ENCODE measurements around the gene GPRIN1. TPM values are rescaled to one million over a fixed set of nuclear protein-coding genes. Genes with fewer than 3 reads are reported as not detected.
A peak's percentile ranks its signal among the peaks of the same experiment; 100 is the strongest.

The GPRIN1 gene
- total RNA-seq, 1 experiment from 2014 or later = 16.7 TPM

- CTCF ChIA-PET = interaction anchor here (0.5 kb wide), 1 partner anchor 872 kb away, joined by 5 read pairs; no protein-coding TSS in a partner anchor
These were observed 36.2 kb downstream of the GPRIN1 start for GRCh38 chr5:176573564-176574296.

GRCh38 chr5:176570044-176570443, 39.9 kb downstream of the GPRIN1 start:
- POLR2A ChIA-PET (ENCODE audit: low non-redundant PET) = interaction anchor here (0.6 kb wide), 1 partner anchor 30 kb away, joined by 3 read pairs; no protein-coding TSS in a partner anchor
- DNase-seq (ENCODE audit: low spot score) = peak; percentile 13
- H3K27me3 ChIP-seq (replicated peaks; ENCODE audit: insufficient read depth, low read depth, low read length, poor library complexity) = no peaks in the 10 kb centered on the region
- no peaks in the 10 kb centered on the region for H3K9me3 ChIP-seq (ENCODE audit: low read depth, low read length, poor library complexity, severe bottlenecking)
- BruUV-seq (replicated peaks) = no TSS peak
- H3K4me3 ChIP-seq (ENCODE audit: low read depth, low read length, poor library complexity, severe bottlenecking) = no peak overlapping the region
- no peaks in the 10 kb centered on the region for H3K4me1 ChIP-seq (ENCODE audit: insufficient read depth, low read length, poor library complexity, severe bottlenecking)
- TF ChIP-seq EZH2 (IDR thresholded peaks at IDR 0.05; ENCODE audit: borderline replicate concordance, low read depth, low read length, poor library complexity, severe bottlenecking) (no peak), CTCF (conservative IDR thresholded peaks at IDR 0.05; ENCODE audit: low read depth, low read length) (peak; percentile 19; the same call in 1 of the 2 replicates)
- intact Hi-C loops (cut with micrococcal nuclease; ENCODE audit: unreplicated experiment) = loop anchor here (5.0 to 10.0 kb wide), 3 partner anchors 47 to 385 kb away; partner anchors contain the start of gene CLTB
- no peak overlapping the region for H3K27ac ChIP-seq (ENCODE audit: low read depth, low read length, poor library complexity, severe bottlenecking)
- H3K36me3 ChIP-seq (ENCODE audit: insufficient read depth, low read length, poor library complexity, severe bottlenecking) = no peaks in the 10 kb centered on the region
- CTCF ChIA-PET = interaction anchor here (0.6 kb wide), 1 partner anchor 23 kb away, joined by 3 read pairs; no protein-coding TSS in a partner anchor

More at GRCh38 chr5:176573564-176574296, 36.2 kb downstream of the GPRIN1 start:
- no peaks in the 10 kb centered on the region for H3K9me3 ChIP-seq (ENCODE audit: low read depth, low read length, poor library complexity, severe bottlenecking)
- peak; percentile 86 for TF ChIP-seq CTCF (conservative IDR thresholded peaks at IDR 0.05; ENCODE audit: low read depth, low read length)
- TF ChIP-seq EZH2 (IDR thresholded peaks at IDR 0.05; ENCODE audit: borderline replicate concordance, low read depth, low read length, poor library complexity, severe bottlenecking) = no peak
- peak; percentile 60 for DNase-seq (ENCODE audit: low spot score)
- no peaks in the 10 kb centered on the region for H3K27me3 ChIP-seq (replicated peaks; ENCODE audit: insufficient read depth, low read depth, low read length, poor library complexity)
- H3K4me1 ChIP-seq (ENCODE audit: insufficient read depth, low read length, poor library complexity, severe bottlenecking) = no peaks in the 10 kb centered on the region
- no peak overlapping the region for H3K4me3 ChIP-seq (ENCODE audit: low read depth, low read length, poor library complexity, severe bottlenecking)
- no peaks in the 10 kb centered on the region for H3K36me3 ChIP-seq (ENCODE audit: insufficient read depth, low read length, poor library complexity, severe bottlenecking)
- H3K27ac ChIP-seq (ENCODE audit: low read depth, low read length, poor library complexity, severe bottlenecking) = no peak overlapping the region
- POLR2A ChIA-PET (ENCODE audit: low non-redundant PET) = interaction anchor here (0.6 kb wide), 1 partner anchor 386 kb away, joined by 6 read pairs; no protein-coding TSS in a partner anchor
- BruUV-seq (replicated peaks) = no TSS peak
- intact Hi-C loops (cut with micrococcal nuclease; ENCODE audit: unreplicated experiment) = loop anchor here (5.0 to 10.0 kb wide), 3 partner anchors 44 to 381 kb away; partner anchors contain the start of gene CLTB

- Histone ChIP-seq H3K4me1 (ENCODE audit: insufficient read depth, low read length, poor library complexity, severe bottlenecking) (no peaks in the 10 kb centered on the region), H3K27ac (ENCODE audit: low read depth, low read length, poor library complexity, severe bottlenecking) (no peak overlapping the region), H3K9me3 (ENCODE audit: low read depth, low read length, poor library complexity, severe bottlenecking) (no peaks in the 10 kb centered on the region), H3K4me3 (ENCODE audit: low read depth, low read length, poor library complexity, severe bottlenecking) (no peak overlapping the region), H3K36me3 (ENCODE audit: insufficient read depth, low read length, poor library complexity, severe bottlenecking) (no peaks in the 10 kb centered on the region), H3K27me3 (replicated peaks; ENCODE audit: insufficient read depth, low read depth, low read length, poor library complexity) (no peaks in the 10 kb centered on the region)
- POLR2A ChIA-PET (ENCODE audit: low non-redundant PET) = no interaction called here
- BruUV-seq (replicated peaks) = no TSS peak
- no peak for TF ChIP-seq EZH2 (IDR thresholded peaks at IDR 0.05; ENCODE audit: borderline replicate concordance, low read depth, low read length, poor library complexity, severe bottlenecking)
- no peak for TF ChIP-seq CTCF (conservative IDR thresholded peaks at IDR 0.05; ENCODE audit: low read depth, low read length)
- DNase-seq (ENCODE audit: low spot score) = no peak
- CTCF ChIA-PET = no interaction called here
- intact Hi-C loops (cut with micrococcal nuclease; ENCODE audit: unreplicated experiment) = no loop called here
These were observed 41.3 kb downstream of the GPRIN1 start for GRCh38 chr5:176568657-176569056.

Measured in A673 (cell line).